ENCODE measurements around the gene TRIM14.
A peak's percentile ranks its signal among the peaks of the same experiment; 100 is the strongest.

Gene TRIM14

GRCh38 chr9:98146101-98146991 lies 27.3 kb upstream of the TRIM14 start:
- Histone ChIP-seq H3K36me3 (ENCODE audit: insufficient read depth) (no peaks in the 10 kb centered on the region), H3K4me1 (ENCODE audit: low read depth, poor library complexity, severe bottlenecking) (peaks cover 58% of the 10 kb centered on the region), H3K4me2 (peak overlapping the region; percentile 84), H3K27ac (peak overlapping the region; percentile 91), H2AFZ (ENCODE audit: low read depth) (peak overlapping the region; percentile 87), H3K9ac (peak overlapping the region; percentile 60), H3K79me2 (ENCODE audit: insufficient read depth, low read depth) (no peaks in the 10 kb centered on the region), H3K4me3 (IDR thresholded peaks at IDR 0.05; ENCODE audit: insufficient read depth, low read depth, low read length) (no peak overlapping the region), H4K20me1 (ENCODE audit: insufficient read depth) (no peaks in the 10 kb centered on the region), H3K27me3 (ENCODE audit: insufficient read depth, low read depth) (no peaks in the 10 kb centered on the region)
- no peak for TF ChIP-seq CTCF (conservative IDR thresholded peaks at IDR 0.05; ENCODE audit: low read depth, low read length)

DNA sequence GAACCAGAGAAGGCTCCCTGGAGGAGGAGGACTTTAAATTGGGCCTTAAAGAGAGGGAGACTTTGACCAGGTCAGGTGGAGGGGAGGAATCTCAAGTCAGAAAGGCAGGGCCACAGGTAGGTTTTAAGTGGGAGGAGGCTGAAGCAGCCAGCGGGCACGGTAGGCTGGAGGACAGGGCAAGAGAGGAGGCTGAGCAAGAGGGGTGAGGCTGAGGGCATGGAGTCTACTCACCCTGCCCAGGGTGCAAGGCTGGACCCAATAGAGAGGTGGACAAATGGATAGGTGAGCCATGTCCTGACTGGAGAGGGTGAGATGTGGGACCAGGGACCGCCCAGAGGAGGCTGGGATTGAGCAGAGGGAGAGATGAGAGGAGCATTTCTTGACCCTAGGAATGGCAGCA lies 25.6 kb upstream of the TRIM14 start:
- H3K27ac ChIP-seq: no peak overlapping the region
- no peak overlapping the region; the same call in 1 of the 2 replicates for H3K4me2 ChIP-seq
- peaks cover 50% of the 10 kb centered on the region for H3K4me1 ChIP-seq (ENCODE audit: low read depth, poor library complexity, severe bottlenecking)
- TF ChIP-seq CTCF (conservative IDR thresholded peaks at IDR 0.05; ENCODE audit: low read depth, low read length): no peak
- no peaks in the 10 kb centered on the region for H3K79me2 ChIP-seq (ENCODE audit: insufficient read depth, low read depth)
- H4K20me1 ChIP-seq (ENCODE audit: insufficient read depth): no peaks in the 10 kb centered on the region
- H3K36me3 ChIP-seq (ENCODE audit: insufficient read depth): no peaks in the 10 kb centered on the region
- H3K4me3 ChIP-seq (IDR thresholded peaks at IDR 0.05; ENCODE audit: insufficient read depth, low read depth, low read length): no peak overlapping the region
- H3K9ac ChIP-seq: no peak overlapping the region
- H2AFZ ChIP-seq (ENCODE audit: low read depth): no peak overlapping the region
- no peaks in the 10 kb centered on the region for H3K27me3 ChIP-seq (ENCODE audit: insufficient read depth, low read depth)

DNA sequence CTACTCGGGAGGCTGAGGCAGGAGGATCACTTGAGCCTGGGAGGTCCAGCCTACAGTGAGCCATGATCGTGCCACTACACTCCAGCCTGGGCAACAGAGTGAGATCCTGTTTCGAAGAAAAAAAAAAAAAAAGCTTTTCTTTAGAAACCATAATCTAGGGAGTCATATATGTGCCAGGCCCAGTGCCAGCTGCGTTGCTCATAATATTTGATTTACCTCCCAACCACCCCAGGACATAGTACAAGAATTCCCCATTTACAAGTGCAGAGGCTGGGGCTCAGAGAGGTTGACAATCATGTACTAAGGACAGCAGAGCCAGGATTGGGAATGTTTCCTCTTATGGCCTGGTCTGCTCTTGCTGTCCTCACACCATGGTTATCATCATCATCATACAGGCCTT lies 25.1 kb upstream of the TRIM14 start:
- Histone ChIP-seq H3K4me1 (ENCODE audit: low read depth, poor library complexity, severe bottlenecking) (peaks cover 48% of the 10 kb centered on the region), H3K79me2 (ENCODE audit: insufficient read depth, low read depth) (no peaks in the 10 kb centered on the region), H3K4me3 (IDR thresholded peaks at IDR 0.05; ENCODE audit: insufficient read depth, low read depth, low read length) (no peak overlapping the region), H4K20me1 (ENCODE audit: insufficient read depth) (no peaks in the 10 kb centered on the region), H3K27me3 (ENCODE audit: insufficient read depth, low read depth) (no peaks in the 10 kb centered on the region), H3K9ac (no peak overlapping the region), H2AFZ (ENCODE audit: low read depth) (no peak overlapping the region), H3K27ac (no peak overlapping the region), H3K36me3 (ENCODE audit: insufficient read depth) (no peaks in the 10 kb centered on the region), H3K4me2 (no peak overlapping the region)
- no peak for TF ChIP-seq CTCF (conservative IDR thresholded peaks at IDR 0.05; ENCODE audit: low read depth, low read length)

GRCh38 chr9:98142925-98143481 lies 24.0 kb upstream of the TRIM14 start:
- Histone ChIP-seq H3K4me3 (IDR thresholded peaks at IDR 0.05; ENCODE audit: insufficient read depth, low read depth, low read length) (no peak overlapping the region), H3K36me3 (ENCODE audit: insufficient read depth) (no peaks in the 10 kb centered on the region), H2AFZ (ENCODE audit: low read depth) (no peak overlapping the region), H3K27me3 (ENCODE audit: insufficient read depth, low read depth) (no peaks in the 10 kb centered on the region), H3K4me1 (ENCODE audit: low read depth, poor library complexity, severe bottlenecking) (peaks cover 53% of the 10 kb centered on the region), H4K20me1 (ENCODE audit: insufficient read depth) (no peaks in the 10 kb centered on the region), H3K79me2 (ENCODE audit: insufficient read depth, low read depth) (no peaks in the 10 kb centered on the region), H3K27ac (no peak overlapping the region), H3K4me2 (no peak overlapping the region), H3K9ac (no peak overlapping the region)
- TF ChIP-seq CTCF (conservative IDR thresholded peaks at IDR 0.05; ENCODE audit: low read depth, low read length): no peak
